ENCODE results near the gene VDAC1. TPM values are rescaled to one million over a fixed set of nuclear protein-coding genes. Genes with fewer than 3 reads are reported as not detected.

The VDAC1 gene
- total and polyA plus RNA-seq, 12 donors: 229 to 609 (median 529) TPM

DNA sequence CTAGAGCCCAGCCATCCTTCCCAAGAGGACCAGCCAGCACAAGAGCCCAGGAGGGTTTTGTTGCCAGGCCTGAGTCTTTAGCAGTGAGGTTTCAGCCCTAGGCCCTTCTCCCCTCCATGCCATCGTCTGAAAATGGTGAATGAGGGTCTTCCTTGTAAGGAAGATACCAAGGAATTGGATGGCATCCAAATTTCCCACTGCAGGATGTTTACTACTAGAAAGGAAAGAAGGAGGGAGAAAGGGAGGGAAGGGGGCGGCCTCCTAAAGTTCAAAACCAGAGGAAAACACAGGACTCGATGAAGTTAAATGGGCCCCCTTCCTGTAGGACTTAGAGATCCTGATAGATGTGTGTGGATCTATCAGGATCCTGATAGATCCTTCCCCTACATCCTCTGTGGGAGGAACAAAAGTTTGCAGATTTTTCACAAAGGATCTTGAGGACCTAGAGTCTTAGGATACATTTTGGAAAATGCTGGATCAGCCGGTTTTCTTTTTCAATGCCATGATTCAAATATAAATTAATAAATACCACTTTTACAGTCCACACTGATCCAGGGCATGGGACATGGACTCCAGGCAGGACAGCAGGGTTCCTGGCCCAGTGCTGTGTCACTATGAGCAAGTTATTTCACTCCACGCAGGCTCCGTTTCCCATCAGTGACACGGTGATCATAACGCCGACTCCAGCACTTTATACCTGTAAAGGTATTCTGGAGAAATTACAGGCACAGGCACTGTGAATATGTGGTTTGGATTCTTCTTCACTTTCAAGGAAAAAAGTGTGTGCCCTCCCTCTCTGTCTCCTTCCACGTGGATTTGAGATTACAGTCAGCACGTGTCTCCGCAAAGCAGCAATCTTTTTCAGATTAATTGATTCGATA lies 77.2 kb downstream of the VDAC1 start:
- DNase-seq (no peak), ATAC-seq (no peak)
- Histone ChIP-seq H3K27ac (no peak overlapping the region), H3K9me3 (no peaks in the 10 kb centered on the region), H3K4me1 (peaks cover 0 to 19% (median 0%) of the 10 kb centered on the region in 9 donors), H3K4me3 (no peak overlapping the region), H3K36me3 (no peaks in the 10 kb centered on the region), H3K27me3 (peaks cover 0 to 15% (median 0%) of the 10 kb centered on the region in 7 donors)
- WGBS, 2 donors: 77 to 86% methylated on average over 13 of the region's 13 CpGs
- TF ChIP-seq, protein P1, sequence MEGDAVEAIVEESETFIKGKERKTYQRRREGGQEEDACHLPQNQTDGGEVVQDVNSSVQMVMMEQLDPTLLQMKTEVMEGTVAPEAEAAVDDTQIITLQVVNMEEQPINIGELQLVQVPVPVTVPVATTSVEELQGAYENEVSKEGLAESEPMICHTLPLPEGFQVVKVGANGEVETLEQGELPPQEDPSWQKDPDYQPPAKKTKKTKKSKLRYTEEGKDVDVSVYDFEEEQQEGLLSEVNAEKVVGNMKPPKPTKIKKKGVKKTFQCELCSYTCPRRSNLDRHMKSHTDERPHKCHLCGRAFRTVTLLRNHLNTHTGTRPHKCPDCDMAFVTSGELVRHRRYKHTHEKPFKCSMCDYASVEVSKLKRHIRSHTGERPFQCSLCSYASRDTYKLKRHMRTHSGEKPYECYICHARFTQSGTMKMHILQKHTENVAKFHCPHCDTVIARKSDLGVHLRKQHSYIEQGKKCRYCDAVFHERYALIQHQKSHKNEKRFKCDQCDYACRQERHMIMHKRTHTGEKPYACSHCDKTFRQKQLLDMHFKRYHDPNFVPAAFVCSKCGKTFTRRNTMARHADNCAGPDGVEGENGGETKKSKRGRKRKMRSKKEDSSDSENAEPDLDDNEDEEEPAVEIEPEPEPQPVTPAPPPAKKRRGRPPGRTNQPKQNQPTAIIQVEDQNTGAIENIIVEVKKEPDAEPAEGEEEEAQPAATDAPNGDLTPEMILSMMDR (IDR thresholded peaks at IDR 0.05): no peak
- intact Hi-C loops (cut with DNase I): no loop called here

DNA sequence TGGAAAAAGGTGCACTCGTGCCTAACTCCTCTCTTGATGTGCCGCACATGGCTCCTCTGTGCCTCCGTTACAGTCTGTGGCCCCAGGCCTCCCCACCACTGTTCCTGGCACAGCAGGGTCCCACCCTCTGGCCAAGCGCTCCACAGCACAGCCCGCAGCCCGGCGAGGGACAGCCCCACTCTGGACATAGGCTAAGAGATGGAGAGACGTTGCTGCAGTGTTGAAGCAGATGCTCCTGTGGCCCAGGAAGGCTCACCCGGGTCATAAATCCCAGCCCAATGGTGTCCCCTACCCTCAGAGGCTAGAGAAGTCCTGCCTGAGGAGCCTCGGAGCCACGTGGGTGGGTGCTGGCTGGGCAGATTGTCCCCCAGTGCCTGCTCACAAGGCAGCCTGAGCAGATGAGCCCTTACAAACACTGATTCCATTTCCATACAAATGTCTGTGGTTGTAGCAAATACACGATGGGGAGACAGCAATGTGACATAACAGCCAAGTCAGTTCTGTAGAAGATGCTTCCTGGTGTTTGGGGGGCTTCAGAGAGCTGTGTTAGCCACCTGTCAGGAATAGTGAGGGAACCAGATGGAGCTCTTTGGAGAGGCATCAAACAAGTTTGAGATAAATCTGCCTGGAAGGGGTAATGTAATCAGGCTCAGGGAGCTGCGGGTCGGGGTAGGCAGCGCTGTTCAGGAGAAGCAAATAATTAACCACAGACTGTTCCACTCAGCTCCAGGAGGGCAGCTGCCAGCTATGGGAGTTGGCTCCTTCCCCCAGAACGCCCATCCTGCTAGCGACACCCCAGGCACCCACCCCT lies 78.1 kb downstream of the VDAC1 start:
- Histone ChIP-seq H3K27me3 (peaks cover 0 to 21% (median 0%) of the 10 kb centered on the region in 7 donors), H3K27ac (no peak overlapping the region), H3K4me3 (no peak overlapping the region), H3K36me3 (no peaks in the 10 kb centered on the region), H3K9me3 (no peaks in the 10 kb centered on the region), H3K4me1 (peaks cover 0 to 17% (median 0%) of the 10 kb centered on the region in 9 donors)
- TF ChIP-seq, protein P1 (IDR thresholded peaks at IDR 0.05): no peak
- 84 to 89% methylated on average over 17 of the region's 17 CpGs for WGBS, 2 donors
- intact Hi-C loops (cut with DNase I): no loop called here
- no peak for ATAC-seq
- no peak for DNase-seq

DNA sequence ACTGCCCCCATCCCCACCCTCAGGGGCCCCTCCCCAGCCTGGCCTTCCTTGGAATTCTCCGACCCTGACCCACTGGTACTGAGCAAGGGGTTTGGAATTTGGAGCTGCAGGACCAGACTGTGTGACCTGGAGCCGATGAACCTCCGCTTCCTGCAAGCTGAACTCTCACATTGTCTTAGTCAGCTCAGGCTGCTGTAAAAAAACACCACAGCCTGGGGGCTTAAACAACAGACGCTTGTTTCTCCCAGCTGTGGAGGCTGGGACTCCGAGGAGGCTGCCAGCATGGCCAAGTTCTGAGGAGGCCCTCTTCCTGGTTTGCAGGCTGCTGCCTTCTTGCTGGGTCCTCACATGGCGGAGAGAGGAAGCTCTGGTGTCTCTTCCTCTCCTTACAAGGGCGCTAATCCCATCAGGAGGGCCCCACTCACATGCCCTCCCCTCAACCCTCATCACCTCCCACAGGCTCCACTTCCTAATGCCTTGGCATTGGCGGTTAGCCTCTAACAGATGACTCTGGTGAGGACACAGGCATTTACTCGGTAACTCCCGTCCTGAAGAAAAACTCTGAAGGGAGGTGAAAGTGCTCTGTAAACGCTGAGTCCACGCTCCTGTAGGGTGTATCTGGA lies 78.8 kb downstream of the VDAC1 start:
- Histone ChIP-seq H3K4me1 (peaks cover 0 to 14% (median 0%) of the 10 kb centered on the region in 9 donors), H3K36me3 (no peaks in the 10 kb centered on the region), H3K4me3 (no peak overlapping the region), H3K27ac (no peak overlapping the region), H3K9me3 (no peaks in the 10 kb centered on the region), H3K27me3 (peaks cover 0 to 21% (median 4%) of the 10 kb centered on the region in 7 donors)
- DNase-seq (no peak), ATAC-seq (no peak)
- 88 to 90% methylated on average over 12 of the region's 12 CpGs for WGBS, 2 donors
- intact Hi-C loops (cut with DNase I): no loop called here
- TF ChIP-seq, protein P1 (IDR thresholded peaks at IDR 0.05): no peak

DNA sequence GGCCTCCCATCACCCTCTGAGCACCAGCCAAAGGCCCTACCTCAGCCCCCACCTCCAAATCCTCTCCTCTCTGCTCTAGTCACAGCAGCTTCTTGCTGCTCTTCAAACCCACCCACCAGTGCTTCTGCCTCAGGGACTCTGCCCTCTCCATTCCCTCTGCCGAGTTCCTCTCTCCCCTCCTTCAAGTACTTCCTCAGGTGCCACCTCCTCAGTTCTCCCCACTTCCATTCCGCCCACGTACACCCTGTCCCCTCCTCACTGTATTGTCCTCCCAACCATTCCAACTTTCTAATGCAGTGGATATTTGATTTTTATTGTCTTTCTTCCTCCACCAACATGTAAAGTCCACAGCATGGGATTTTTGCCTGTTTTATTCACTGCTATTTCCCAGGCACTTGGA lies 79.5 kb downstream of the VDAC1 start:
- Histone ChIP-seq H3K4me1 (peaks cover 0 to 7% (median 0%) of the 10 kb centered on the region in 9 donors), H3K27me3 (peaks cover 0 to 21% (median 5%) of the 10 kb centered on the region in 7 donors), H3K9me3 (no peaks in the 10 kb centered on the region), H3K36me3 (no peaks in the 10 kb centered on the region), H3K27ac (no peak overlapping the region), H3K4me3 (no peak overlapping the region)
- DNase-seq: no peak
- TF ChIP-seq, protein P1 (IDR thresholded peaks at IDR 0.05): no peak
- ATAC-seq: no peak
- WGBS, 2 donors: 78 to 82% methylated on average over 3 of the region's 3 CpGs
- intact Hi-C loops (cut with DNase I): no loop called here
